GM12878 (cell line): Measurements from ENCODE around the gene CEACAM8. TPM values are rescaled to one million over a fixed set of nuclear protein-coding genes. Genes with fewer than 3 reads are reported as not detected.
"Not testable (repeated sequence)": the region's sequence is repeated elsewhere in the genome, so short reads cannot be mapped to it uniquely, and the experiment has no call there.

Source experiments
- ATAC-seq: fragments of 200-7000 bp; cut with Tn5 transposase; 3 replicates; pipeline ENCODE4 v1.9.1; 2020; ENCODE audit warnings: mild to moderate bottlenecking, moderate library complexity
- BruUV-seq: library from RNA; stranded (reverse); fragments of 400-500 nt; replicated peaks from 2 replicates; lab custom pipeline; 2021; lab: Mats Ljungman, UMichigan
- CTCF ChIA-PET: fragments of 300-600 bp; sonication (Branson Sonifier 250); formaldehyde crosslinking; extraction: SDS; loops from one replicate; lab custom pipeline; 2021; ENCODE audit warnings: inconsistent platforms; lab: Yijun Ruan, JAX
- POLR2A ChIA-PET: fragments of 350-600 bp; formaldehyde crosslinking; extraction: SDS; loops from one replicate; lab custom pipeline; 2021; ENCODE audit warnings: inconsistent platforms; lab: Charles Lee
- RAD21 ChIA-PET: fragments of 300-600 bp; sonication (Branson Sonifier 250); formaldehyde crosslinking; loops from one replicate; lab custom pipeline; 2023; ENCODE audit warnings: antibody characterized with exemption; ENCODE audit not compliant: unreplicated experiment; lab: Charles Lee
- SMC1A ChIA-PET: fragments of 300-600 bp; sonication (Branson Sonifier 250); formaldehyde crosslinking; loops from one replicate; lab custom pipeline; 2023; ENCODE audit not compliant: unreplicated experiment, uncharacterized antibody; lab: Charles Lee
- DNase-seq: peaks from one replicate; pipeline ENCODE4 v3.0.0-alpha.2; 2011; ENCODE audit warnings: low read depth, low spot score
- FAIRE-seq: peaks from 3 replicates; lab custom pipeline; 2011; peaks lifted over from hg19 to GRCh38; lab: Jason Lieb, UNC
- H2AFZ ChIP-seq: 2 replicates; pipeline ENCODE4 v1.6.0; 2011; ENCODE audit warnings: low read depth, low read length, control low read depth; ENCODE audit not compliant: control insufficient read depth
- H3K27ac ChIP-seq: 2 replicates; pipeline ENCODE4 v1.5.1; 2011; ENCODE audit warnings: control low read depth; ENCODE audit not compliant: control insufficient read depth, insufficient read depth
- H3K27me3 ChIP-seq, 2 experiments: replicated peaks in 1 of 2; 2 replicates each; pipeline versions ENCODE4 v1.6.0 to v1.6.1; 2011; ENCODE audit warnings: low read length in 1 of 2; ENCODE audit not compliant: control insufficient read depth in 2 of 2, insufficient read depth in 2 of 2
- H3K36me3 ChIP-seq, 2 experiments: 2 replicates each; pipeline ENCODE4 v1.5.1; 2011; ENCODE audit warnings: low read length in 1 of 2; ENCODE audit not compliant: control insufficient read depth in 2 of 2, insufficient read depth in 2 of 2
- H3K4me1 ChIP-seq: 2 replicates; pipeline ENCODE4 v1.6.1; 2011; ENCODE audit warnings: mild to moderate bottlenecking, low read length, moderate library complexity, mixed read lengths; ENCODE audit not compliant: control insufficient read depth, insufficient read depth
- H3K4me2 ChIP-seq: 2 replicates; pipeline ENCODE4 v1.6.0; 2011; ENCODE audit warnings: control low read depth; ENCODE audit not compliant: control insufficient read depth, insufficient read depth
- H3K4me3 ChIP-seq: fragments of 200-600 bp; sonication (generic); 2 replicates; pipeline ENCODE4 v1.5.1; 2016
- H3K79me2 ChIP-seq: 2 replicates; pipeline ENCODE4 v1.6.0; 2011; ENCODE audit warnings: low read length; ENCODE audit not compliant: control insufficient read depth, insufficient read depth
- H3K9ac ChIP-seq: 2 replicates; pipeline ENCODE4 v1.8.0; 2011; ENCODE audit warnings: low read length, control low read depth, mixed read lengths; ENCODE audit not compliant: control insufficient read depth, insufficient read depth
- H3K9me3 ChIP-seq: replicated peaks from 3 replicates; pipeline ENCODE4 v1.5.1; 2011; ENCODE audit warnings: mild to moderate bottlenecking, low read length; ENCODE audit not compliant: control insufficient read depth, insufficient read depth
- H4K20me1 ChIP-seq: 2 replicates; pipeline ENCODE4 v1.6.0; 2011; ENCODE audit not compliant: control insufficient read depth, insufficient read depth
- BHLHE40 ChIP-seq, 2 experiments: fragments of 450-650 bp in 1 of 2; IDR thresholded peaks; 2 replicates each; pipeline ENCODE4 v1.6.1; 2011 to 2017; ENCODE audit warnings: low read depth in 2 of 2, borderline replicate concordance in 1 of 2, improper control_type of control experiment in 1 of 2, low read length in 1 of 2, mild to moderate bottlenecking in 1 of 2
- HCFC1 ChIP-seq: fragments of 150-350 bp; IDR thresholded peaks from 2 replicates; pipeline ENCODE4 v1.6.1; 2014; ENCODE audit warnings: low read length
- MYB ChIP-seq: fragments of 150-350 bp; IDR thresholded peaks from 2 replicates; pipeline ENCODE4 v1.6.1; 2014; ENCODE audit warnings: mild to moderate bottlenecking, low read depth, low read length, borderline replicate concordance
- NR2C1 ChIP-seq: fragments of 450-650 bp; IDR thresholded peaks from 2 replicates; pipeline ENCODE4 v1.6.1; 2017; ENCODE audit warnings: antibody characterized with exemption, mild to moderate bottlenecking, moderate library complexity
- TBL1XR1 ChIP-seq: IDR thresholded peaks from 2 replicates; pipeline ENCODE4 v1.6.1; 2012; ENCODE audit warnings: low read depth, low read length, improper control_type of control experiment
- WGBS: methylation state at CpG from one replicate; pipeline ENCODE4 v1.1.6; 2016; ENCODE audit warnings: low lambda C conversion rate; ENCODE audit not compliant: insufficient replicate concordance, insufficient coverage; ENCODE audit errors: missing lambda C conversion rate; 5-methylcytosine and 5-hydroxymethylcytosine counted together
- in situ Hi-C: fragments of 300-500 bp; cut with MboI; formaldehyde crosslinking; loops from 9 replicates; pipeline ENCODE4 v1.14.3; 2018; ENCODE audit warnings: mixed read lengths
- intact Hi-C: fragments of 100-400 bp; cut with micrococcal nuclease; formaldehyde crosslinking; loops from one replicate; pipeline ENCODE4 v1.14.2; 2022; ENCODE audit not compliant: unreplicated experiment
- polyA plus RNA-seq, 11 experiments: library from polyadenylated mRNA; depleted of rRNA in 4 of 11; unstranded in 6 of 11; stranded (reverse) in 5 of 11; fragments of >200 nt; fragmentation: Nextera tagmentation in 4 of 11; fragmentation: Illumina TruSeq in 1 of 11; extraction: Ambion mirVana in 4 of 11; extraction: Trizol in 1 of 11; gene quantifications; 1 replicate in 1 of 11; 2 replicates in 10 of 11; pipeline versions ENCODE4 v1.2.1 to v1.2.3, GENCODE V29; 2011 to 2016; ENCODE audit warnings: inconsistent platforms in 2 of 11, missing spikeins in 2 of 11, low read depth in 1 of 11
- total RNA-seq, 4 experiments: library from RNA; depleted of rRNA in 3 of 4; stranded (reverse); fragments of >200 nt in 3 of 4; fragmentation: Illumina TruSeq in 1 of 4; extraction: Trizol in 1 of 4; gene quantifications; 2 replicates each; pipeline versions ENCODE4 v1.2.1 to v1.2.3, GENCODE V29; 2013 to 2021

The CEACAM8 gene
- total and polyA plus RNA-seq, 10 of the 15 experiments (the other 5 are each of a cell fraction or from before 2014, with no cell fraction given): 0.06 TPM; not detected in 9

DNA sequence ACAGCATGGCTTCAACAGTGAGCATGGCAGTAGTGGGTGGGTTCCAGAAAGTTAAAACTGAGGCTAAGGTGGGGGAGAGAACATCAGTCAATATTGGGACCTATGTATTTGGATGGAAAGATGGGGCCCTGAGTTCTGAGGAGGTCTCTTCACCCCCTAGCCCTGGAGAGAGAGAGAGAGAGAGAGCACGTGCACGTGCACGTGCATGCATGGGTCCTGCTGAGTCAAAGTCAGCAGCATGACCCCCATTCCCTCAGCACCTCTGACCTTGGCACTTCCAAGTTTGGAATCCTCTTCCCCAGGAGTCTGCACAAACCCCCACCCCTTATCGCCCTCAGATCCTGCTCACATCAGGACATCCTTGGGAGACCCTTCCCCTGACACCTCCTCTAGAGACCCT, 34.0 kb downstream of the CEACAM8 start:
- ChIA-PET SMC1A (no interaction called here), RAD21 (interaction anchor here (2.5 kb wide), 1 partner anchor 110 kb away, joined by 10 read pairs; no protein-coding TSS in a partner anchor), CTCF (interaction anchor here (1.0 kb wide), 1 partner anchor 30 kb away, joined by 4 read pairs; no protein-coding TSS in a partner anchor), POLR2A (no interaction called here)
- in situ Hi-C loops (no loop called here), intact Hi-C loops (no loop called here)
- TF ChIP-seq MYB (no peak), BHLHE40 (IDR thresholded peaks at IDR 0.05; ENCODE audit: borderline replicate concordance in 1 of 2, low read depth in 2 of 2, low read length in 1 of 2) (peak; percentile 17 to 69; a peak in 2 of 4 replicates), HCFC1 (no peak)
- no peaks in the 10 kb centered on the region; the same call in 2 of the 3 replicates for H3K9me3 ChIP-seq
- WGBS: 0% methylated on average over 4 of the region's 4 CpGs
- BruUV-seq: no TSS peak
- H3K36me3 ChIP-seq: no peaks in the 10 kb centered on the region
- no peaks in the 10 kb centered on the region for H4K20me1 ChIP-seq
- no peak overlapping the region for H3K27ac ChIP-seq
- H3K9ac ChIP-seq: no peak overlapping the region
- H3K27me3 ChIP-seq: peaks cover 2% of the 10 kb centered on the region in 2 experiments; a peak in 1 of 4 replicates
- DNase-seq: no peak
- no peak for FAIRE-seq
- H3K4me3 ChIP-seq: no peak overlapping the region
- H2AFZ ChIP-seq: no peak overlapping the region
- no peaks in the 10 kb centered on the region for H3K79me2 ChIP-seq
- no peak for ATAC-seq
- H3K4me2 ChIP-seq: no peak overlapping the region
- H3K4me1 ChIP-seq: no peaks in the 10 kb centered on the region

- DNase-seq (no peak), ATAC-seq (no peak), FAIRE-seq (no peak)
- Histone ChIP-seq H3K4me1 (no peaks in the 10 kb centered on the region), H4K20me1 (no peaks in the 10 kb centered on the region), H3K79me2 (no peaks in the 10 kb centered on the region), H3K9me3 (no peaks in the 10 kb centered on the region; the same call in 2 of the 3 replicates), H3K36me3 (no peaks in the 10 kb centered on the region), H3K4me2 (no peak overlapping the region), H3K4me3 (no peak overlapping the region), H2AFZ (no peak overlapping the region), H3K9ac (no peak overlapping the region), H3K27me3 (peaks cover 3 to 6% of the 10 kb centered on the region in 2 experiments; a peak in 2 of 4 replicates), H3K27ac (no peak overlapping the region)
- SMC1A ChIA-PET: interaction anchor here (1.1 kb wide), 1 partner anchor 108 kb away, joined by 4 read pairs; no protein-coding TSS in a partner anchor
- TF ChIP-seq NR2C1: no peak
- no peak for TF ChIP-seq TBL1XR1
- CTCF ChIA-PET: interaction anchor here (1.4 to 2.1 kb wide), 2 partner anchors 108 to 118 kb away, joined by 4 to 5 read pairs; no protein-coding TSS in a partner anchor
- 4% methylated on average over 7 of the region's 7 CpGs for WGBS
- POLR2A ChIA-PET: interaction anchor here (0.5 kb wide), 1 partner anchor 9 kb away, joined by 3 read pairs; no protein-coding TSS in a partner anchor
- intact Hi-C loops: no loop called here
- no TSS peak for BruUV-seq
- RAD21 ChIA-PET: no interaction called here
- in situ Hi-C loops: no loop called here
Measured at GRCh38 chr19:42558450-42559150, 36.1 kb downstream of the CEACAM8 start.

- SMC1A ChIA-PET, ATAC-seq, H3K4me3 ChIP-seq, H3K4me1 ChIP-seq, DNase-seq, H3K9ac ChIP-seq, H3K9me3 ChIP-seq, H4K20me1 ChIP-seq, H3K79me2 ChIP-seq, POLR2A ChIA-PET, intact Hi-C loops, H3K4me2 ChIP-seq, CTCF ChIA-PET, in situ Hi-C loops, FAIRE-seq, H3K36me3 ChIP-seq, BruUV-seq, RAD21 ChIA-PET, H2AFZ ChIP-seq, H3K27me3 ChIP-seq, H3K27ac ChIP-seq: not testable (repeated sequence)
- WGBS: 41% methylated on average over 10 of the region's 10 CpGs
Measured at GRCh38 chr19:42557386-42557871, 37.3 kb downstream of the CEACAM8 start.
